Keratinocyte (primary cell): ENCODE data around the gene FAM13A. TPM values are rescaled to one million over a fixed set of nuclear protein-coding genes. Genes with fewer than 3 reads are reported as not detected.
A peak's percentile ranks its signal among the peaks of the same experiment; 100 is the strongest.

Experiments
- DNase-seq: peaks from one replicate; pipeline ENCODE4 v3.0.0-alpha.2; 2011; ENCODE audit warnings: low read depth, missing footprints, low spot score
- FAIRE-seq: peaks from 2 replicates; lab custom pipeline; 2011; peaks lifted over from hg19 to GRCh38; lab: Jason Lieb, UNC
- H2AFZ ChIP-seq: 2 replicates; pipeline ENCODE4 v1.6.0; 2012; ENCODE audit warnings: low read length, control low read depth, inconsistent platforms; ENCODE audit not compliant: control insufficient read depth
- H3K27ac ChIP-seq: 2 replicates; pipeline ENCODE4 v1.5.1; 2011; ENCODE audit warnings: low read length; ENCODE audit not compliant: control insufficient read depth, insufficient read depth
- H3K27me3 ChIP-seq: 3 replicates; pipeline ENCODE4 v1.6.0; 2011; ENCODE audit warnings: low read length; ENCODE audit not compliant: control insufficient read depth, insufficient read depth; ENCODE audit errors: extremely low read depth
- H3K36me3 ChIP-seq, 2 experiments: 2 replicates in 1 of 2; 3 replicates in 1 of 2; pipeline ENCODE4 v1.5.1; 2011; ENCODE audit warnings: low read length in 2 of 2, mild to moderate bottlenecking in 1 of 2; ENCODE audit not compliant: control insufficient read depth in 2 of 2, insufficient read depth in 2 of 2; ENCODE audit errors: extremely low read depth in 1 of 2
- H3K4me1 ChIP-seq: 3 replicates; pipeline ENCODE4 v1.5.1; 2011; ENCODE audit warnings: low read length; ENCODE audit not compliant: control insufficient read depth, insufficient read depth; ENCODE audit errors: extremely low read depth
- H3K4me2 ChIP-seq: 3 replicates; pipeline ENCODE4 v1.6.0; 2011; ENCODE audit warnings: low read depth, low read length; ENCODE audit not compliant: control insufficient read depth, insufficient read depth; ENCODE audit errors: extremely low read depth
- H3K4me3 ChIP-seq, 3 experiments: fragments of 200-600 bp in 1 of 3; sonication (generic) in 1 of 3; 2 replicates in 2 of 3; 3 replicates in 1 of 3; pipeline ENCODE4 v1.5.1; 2011 to 2016; ENCODE audit warnings: low read length in 3 of 3, mild to moderate bottlenecking in 3 of 3, control low read depth in 2 of 3, inconsistent platforms in 1 of 3, low read depth in 1 of 3, mixed read lengths in 1 of 3, mixed run types in 1 of 3, moderate library complexity in 1 of 3; ENCODE audit not compliant: control insufficient read depth in 2 of 3, insufficient read depth in 2 of 3; ENCODE audit errors: extremely low read depth in 1 of 3
- H3K79me2 ChIP-seq: 2 replicates; pipeline ENCODE4 v1.6.0; 2012; ENCODE audit warnings: low read length; ENCODE audit not compliant: control insufficient read depth, insufficient read depth
- H3K9ac ChIP-seq: 3 replicates; pipeline ENCODE4 v1.6.0; 2011; ENCODE audit warnings: low read length; ENCODE audit not compliant: control insufficient read depth, insufficient read depth; ENCODE audit errors: extremely low read depth
- H3K9me1 ChIP-seq: 3 replicates; pipeline ENCODE4 v1.6.0; 2011; ENCODE audit warnings: low read length; ENCODE audit not compliant: control insufficient read depth, insufficient read depth; ENCODE audit errors: extremely low read depth
- H3K9me3 ChIP-seq: 2 replicates; pipeline ENCODE4 v1.5.1; 2012; ENCODE audit warnings: low read depth, low read length; ENCODE audit not compliant: control insufficient read depth
- H4K20me1 ChIP-seq: 3 replicates; pipeline ENCODE4 v1.6.0; 2011; ENCODE audit warnings: low read length; ENCODE audit not compliant: control insufficient read depth, insufficient read depth; ENCODE audit errors: extremely low read depth
- EZH2 ChIP-seq: IDR thresholded peaks from one replicate; pipeline ENCODE4 v1.6.1; 2012; ENCODE audit warnings: inconsistent platforms, mild to moderate bottlenecking, low read length, moderate library complexity
- dilution Hi-C: fragments of 300-500 bp; cut with MboI; formaldehyde crosslinking; loops from one replicate; pipeline ENCODE4 v1.7.0; 2020; ENCODE audit warnings: low sequenced_read_pairs; ENCODE audit not compliant: extremely low pct_ligation_motif_present
- polyA plus RNA-seq, 5 experiments: library from polyadenylated mRNA; depleted of rRNA in 3 of 5; stranded (reverse) in 3 of 5; stranded (forward) in 1 of 5; unstranded in 1 of 5; fragments of >200 nt; gene quantifications; 1 replicate in 1 of 5; 2 replicates in 3 of 5; 3 replicates in 1 of 5; pipeline versions ENCODE4 v1.2.1 to v1.2.3, GENCODE V29; 2011 to 2012; ENCODE audit warnings: missing spikeins in 2 of 5, low read depth in 1 of 5, low replicate concordance in 1 of 5
- TF ChIP-seq, protein P1 (sequence below), 3 experiments: IDR thresholded peaks in 1 of 3; conservative IDR thresholded peaks in 1 of 3; optimal IDR thresholded peaks in 1 of 3; 2 replicates in 2 of 3; 3 replicates in 1 of 3; pipeline versions ENCODE3 to v1.5.1; 2011; ENCODE audit warnings: low read length in 3 of 3, mild to moderate bottlenecking in 3 of 3, moderate library complexity in 2 of 3, control low read depth in 1 of 3, inconsistent platforms in 1 of 3; ENCODE audit not compliant: insufficient read depth in 2 of 3; ENCODE audit errors: extremely low read depth in 1 of 3

Gene FAM13A
- polyA plus RNA-seq, 1 donor (not counting 4 experiments of a cell fraction or from before 2014, with no cell fraction given), result 6.0 TPM

GRCh38 chr4:88939697-88940096, 117.3 kb downstream of the FAM13A start:
- H3K4me3 ChIP-seq, result no peak overlapping the region
- H4K20me1 ChIP-seq, result no peaks in the 10 kb centered on the region
- H3K9me1 ChIP-seq, result no peaks in the 10 kb centered on the region
- FAIRE-seq (no peak), DNase-seq (no peak)
- dilution Hi-C loops, result no loop called here
- H3K4me1 ChIP-seq, result peaks cover 8% of the 10 kb centered on the region
- H3K27ac ChIP-seq, result no peak overlapping the region
- no peaks in the 10 kb centered on the region for H3K27me3 ChIP-seq
- no peak for TF ChIP-seq EZH2
- TF ChIP-seq, protein P1, sequence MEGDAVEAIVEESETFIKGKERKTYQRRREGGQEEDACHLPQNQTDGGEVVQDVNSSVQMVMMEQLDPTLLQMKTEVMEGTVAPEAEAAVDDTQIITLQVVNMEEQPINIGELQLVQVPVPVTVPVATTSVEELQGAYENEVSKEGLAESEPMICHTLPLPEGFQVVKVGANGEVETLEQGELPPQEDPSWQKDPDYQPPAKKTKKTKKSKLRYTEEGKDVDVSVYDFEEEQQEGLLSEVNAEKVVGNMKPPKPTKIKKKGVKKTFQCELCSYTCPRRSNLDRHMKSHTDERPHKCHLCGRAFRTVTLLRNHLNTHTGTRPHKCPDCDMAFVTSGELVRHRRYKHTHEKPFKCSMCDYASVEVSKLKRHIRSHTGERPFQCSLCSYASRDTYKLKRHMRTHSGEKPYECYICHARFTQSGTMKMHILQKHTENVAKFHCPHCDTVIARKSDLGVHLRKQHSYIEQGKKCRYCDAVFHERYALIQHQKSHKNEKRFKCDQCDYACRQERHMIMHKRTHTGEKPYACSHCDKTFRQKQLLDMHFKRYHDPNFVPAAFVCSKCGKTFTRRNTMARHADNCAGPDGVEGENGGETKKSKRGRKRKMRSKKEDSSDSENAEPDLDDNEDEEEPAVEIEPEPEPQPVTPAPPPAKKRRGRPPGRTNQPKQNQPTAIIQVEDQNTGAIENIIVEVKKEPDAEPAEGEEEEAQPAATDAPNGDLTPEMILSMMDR (optimal IDR thresholded peaks at IDR 0.05 in 1 of 3, IDR thresholded peaks at IDR 0.05 in 1 of 3, conservative IDR thresholded peaks at IDR 0.05 in 1 of 3; ENCODE audit: extremely low read depth in 1 of 3, insufficient read depth in 2 of 3, low read length in 3 of 3), result no peak
- H3K79me2 ChIP-seq, result no peaks in the 10 kb centered on the region
- no peaks in the 10 kb centered on the region for H3K36me3 ChIP-seq
- H3K4me2 ChIP-seq, result no peak overlapping the region
- H2AFZ ChIP-seq, result no peak overlapping the region
- no peak overlapping the region for H3K9ac ChIP-seq
- no peaks in the 10 kb centered on the region for H3K9me3 ChIP-seq

- no peak overlapping the region for H3K9ac ChIP-seq
- no peaks in the 10 kb centered on the region for H3K9me1 ChIP-seq
- no peak overlapping the region for H3K27ac ChIP-seq
- no peaks in the 10 kb centered on the region for H3K36me3 ChIP-seq
- TF ChIP-seq, protein P1 (optimal IDR thresholded peaks at IDR 0.05 in 1 of 3, IDR thresholded peaks at IDR 0.05 in 1 of 3, conservative IDR thresholded peaks at IDR 0.05 in 1 of 3; ENCODE audit: extremely low read depth in 1 of 3, insufficient read depth in 2 of 3, low read length in 3 of 3), result no peak
- no peak for TF ChIP-seq EZH2
- H3K9me3 ChIP-seq, result no peaks in the 10 kb centered on the region
- H3K4me3 ChIP-seq, result no peak overlapping the region
- dilution Hi-C loops, result no loop called here
- H2AFZ ChIP-seq, result no peak overlapping the region
- peak; percentile 26 for DNase-seq
- H3K79me2 ChIP-seq, result no peaks in the 10 kb centered on the region
- H3K4me2 ChIP-seq, result no peak overlapping the region
- H3K27me3 ChIP-seq, result no peaks in the 10 kb centered on the region
- H4K20me1 ChIP-seq, result no peaks in the 10 kb centered on the region
- H3K4me1 ChIP-seq, result peaks cover 8% of the 10 kb centered on the region
- peak; percentile 64 for FAIRE-seq
Observed at GRCh38 chr4:88938138-88938537, 118.8 kb downstream of the FAM13A start.
